KMS-11 (cell line): ENCODE measurements around the gene PUSL1.

Source experiments
- H2AFZ ChIP-seq: fragments of 200-600 bp; sonication (generic); 2 replicates; pipeline ENCODE4 v1.6.1; 2016; ENCODE audit warnings: antibody characterized with exemption, mixed run types, low read depth
- H3K27ac ChIP-seq: fragments of 200-600 bp; sonication (generic); 2 replicates; pipeline ENCODE4 v1.6.1; 2016; ENCODE audit warnings: mild to moderate bottlenecking, mixed run types
- H3K27me3 ChIP-seq: fragments of 200-600 bp; sonication (generic); 2 replicates; pipeline ENCODE4 v1.6.1; 2017; ENCODE audit warnings: mild to moderate bottlenecking, low read depth, mixed run types, moderate library complexity; ENCODE audit not compliant: insufficient read depth
- H3K36me3 ChIP-seq: fragments of 200-600 bp; sonication (generic); 2 replicates; pipeline ENCODE4 v1.6.1; 2017; ENCODE audit warnings: mild to moderate bottlenecking, mixed run types; ENCODE audit not compliant: insufficient read depth
- H3K4me1 ChIP-seq: fragments of 200-600 bp; sonication (generic); 2 replicates; pipeline ENCODE4 v1.6.1; 2016; ENCODE audit warnings: mild to moderate bottlenecking, low read depth, mixed run types; ENCODE audit not compliant: poor library complexity, severe bottlenecking
- H3K4me2 ChIP-seq: fragments of 200-600 bp; sonication (generic); 2 replicates; pipeline ENCODE4 v1.7.0; 2016; ENCODE audit warnings: mild to moderate bottlenecking, mixed run types
- H3K4me3 ChIP-seq: fragments of 200-600 bp; sonication (generic); IDR thresholded peaks from 2 replicates; pipeline ENCODE4 v1.6.1; 2017; ENCODE audit warnings: low read depth, low read length, mixed read lengths; ENCODE audit not compliant: insufficient read depth
- H3K79me2 ChIP-seq: fragments of 200-600 bp; sonication (generic); 2 replicates; pipeline ENCODE4 v1.6.1; 2016; ENCODE audit warnings: low read depth, mixed run types; ENCODE audit not compliant: insufficient read depth
- H3K9ac ChIP-seq: fragments of 200-600 bp; sonication (generic); 2 replicates; pipeline ENCODE4 v1.6.1; 2016; ENCODE audit warnings: mild to moderate bottlenecking, mixed run types
- H4K20me1 ChIP-seq: fragments of 200-600 bp; sonication (generic); 2 replicates; pipeline ENCODE4 v1.6.1; 2016; ENCODE audit warnings: mild to moderate bottlenecking, mixed run types; ENCODE audit not compliant: insufficient read depth
- CTCF ChIP-seq: fragments of 200-600 bp; sonication (generic); conservative IDR thresholded peaks from 2 replicates; pipeline ENCODE4 v1.6.1; 2017; ENCODE audit warnings: low read depth, mild to moderate bottlenecking, antibody characterized with exemption, low read length, moderate library complexity, mixed read lengths

PUSL1 gene

GRCh38 chr1:1292442-1292779, 16.0 kb upstream of the PUSL1 start:
- no peak overlapping the region for H3K27ac ChIP-seq
- peaks cover 22% of the 10 kb centered on the region for H3K4me1 ChIP-seq
- H3K9ac ChIP-seq, result no peak overlapping the region
- peaks cover 19% of the 10 kb centered on the region; the same call in 1 of the 2 replicates for H3K27me3 ChIP-seq
- H3K4me2 ChIP-seq, result no peak overlapping the region
- TF ChIP-seq CTCF, result no peak
- H3K36me3 ChIP-seq, result no peaks in the 10 kb centered on the region
- H2AFZ ChIP-seq, result no peak overlapping the region
- no peak overlapping the region for H3K4me3 ChIP-seq
- H3K79me2 ChIP-seq, result no peaks in the 10 kb centered on the region
- H4K20me1 ChIP-seq, result no peaks in the 10 kb centered on the region

GRCh38 chr1:1292851-1293250, 15.5 kb upstream of the PUSL1 start:
- Histone ChIP-seq H3K27me3 (peaks cover 15% of the 10 kb centered on the region; the same call in 1 of the 2 replicates), H3K9ac (no peak overlapping the region), H3K79me2 (no peaks in the 10 kb centered on the region), H3K4me3 (no peak overlapping the region), H3K36me3 (no peaks in the 10 kb centered on the region), H2AFZ (no peak overlapping the region), H3K4me1 (peaks cover 22% of the 10 kb centered on the region), H4K20me1 (no peaks in the 10 kb centered on the region), H3K27ac (no peak overlapping the region), H3K4me2 (no peak overlapping the region)
- TF ChIP-seq CTCF, result no peak

- H3K4me3 ChIP-seq, result no peak overlapping the region
- no peak overlapping the region for H3K27ac ChIP-seq
Observed at GRCh38 chr1:1293263-1294249, 14.8 kb upstream of the PUSL1 start.

GRCh38 chr1:1294250-1294890, 14.0 kb upstream of the PUSL1 start:
- H3K27ac ChIP-seq, result no peak overlapping the region
- H3K36me3 ChIP-seq, result no peaks in the 10 kb centered on the region
- no peaks in the 10 kb centered on the region for H3K79me2 ChIP-seq
- no peak overlapping the region for H3K9ac ChIP-seq
- H3K4me1 ChIP-seq, result peaks cover 22% of the 10 kb centered on the region
- H2AFZ ChIP-seq, result no peak overlapping the region
- TF ChIP-seq CTCF, result no peak
- H3K4me3 ChIP-seq, result no peak overlapping the region
- H3K27me3 ChIP-seq, result peaks cover 15% of the 10 kb centered on the region; the same call in 1 of the 2 replicates
- no peak overlapping the region for H3K4me2 ChIP-seq
- H4K20me1 ChIP-seq, result no peaks in the 10 kb centered on the region

More at GRCh38 chr1:1293263-1294249, 14.8 kb upstream of the PUSL1 start:
- no peak overlapping the region for H2AFZ ChIP-seq
- no peak overlapping the region for H3K9ac ChIP-seq
- peaks cover 22% of the 10 kb centered on the region for H3K4me1 ChIP-seq
- no peak for TF ChIP-seq CTCF
- H3K27me3 ChIP-seq, result peaks cover 15% of the 10 kb centered on the region; the same call in 1 of the 2 replicates
- H3K4me2 ChIP-seq, result no peak overlapping the region
- no peaks in the 10 kb centered on the region for H4K20me1 ChIP-seq
- H3K79me2 ChIP-seq, result no peaks in the 10 kb centered on the region
- H3K36me3 ChIP-seq, result no peaks in the 10 kb centered on the region
